GM21528 (cell line): Measurements from ENCODE around the gene ATP13A2.

Experiments
- ATAC-seq: cut with Tn5 transposase; IDR thresholded peaks from one replicate; pipeline ENCODE4 v1.9.1; 2021; ENCODE audit warnings: mild to moderate bottlenecking, moderate library complexity; ENCODE audit not compliant: unreplicated experiment, low FRiP score

The ATP13A2 gene

GRCh38 chr1:17011439-17012307, at the start of gene ATP13A2:
ATP13A2 (minus strand) TSS chr1:17011928; CDS start chr1:17011738, 190 bp downstream.
- ATAC-seq: peak; percentile 77

GRCh38 chr1:17061486-17061885, 49.8 kb upstream of the ATP13A2 start:
- ATAC-seq: no peak

GRCh38 chr1:17060306-17060749, 48.6 kb upstream of the ATP13A2 start:
- no peak for ATAC-seq

GRCh38 chr1:17059391-17060305, 47.9 kb upstream of the ATP13A2 start:
- peak; percentile 60 for ATAC-seq

GRCh38 chr1:17056551-17056950, 44.8 kb upstream of the ATP13A2 start:
- ATAC-seq: no peak

- ATAC-seq: no peak
Observed at GRCh38 chr1:17055801-17056200, 44.1 kb upstream of the ATP13A2 start.

- peak; percentile 95 for ATAC-seq
Observed at GRCh38 chr1:17053685-17054410, 42.1 kb upstream of the ATP13A2 start, which contains the start of gene SDHB. SDHB (minus strand) TSS chr1:17054032; CDS start chr1:17054019, 13 bp downstream.

- no peak for ATAC-seq
Observed at GRCh38 chr1:17053086-17053684, 41.5 kb upstream of the ATP13A2 start.

- no peak for ATAC-seq
Observed at GRCh38 chr1:17052641-17053040, 40.9 kb upstream of the ATP13A2 start.

- ATAC-seq: no peak
Observed at GRCh38 chr1:17052038-17052437, 40.3 kb upstream of the ATP13A2 start.

GRCh38 chr1:17047924-17048323, 36.2 kb upstream of the ATP13A2 start:
- no peak for ATAC-seq

- no peak for ATAC-seq
Observed at GRCh38 chr1:17046334-17046657, 34.6 kb upstream of the ATP13A2 start.

GRCh38 chr1:17045634-17046333, 34.1 kb upstream of the ATP13A2 start:
- no peak for ATAC-seq

GRCh38 chr1:17045150-17045549, 33.4 kb upstream of the ATP13A2 start:
- no peak for ATAC-seq

GRCh38 chr1:17043676-17044075, 31.9 kb upstream of the ATP13A2 start:
- no peak for ATAC-seq

- ATAC-seq: no peak
Observed at GRCh38 chr1:17040135-17040534, 28.4 kb upstream of the ATP13A2 start.

GRCh38 chr1:17039522-17039921, 27.8 kb upstream of the ATP13A2 start:
- ATAC-seq: no peak

GRCh38 chr1:17033481-17033880, 21.8 kb upstream of the ATP13A2 start:
- no peak for ATAC-seq

GRCh38 chr1:17032741-17033140, 21.0 kb upstream of the ATP13A2 start:
- ATAC-seq: no peak

GRCh38 chr1:17031436-17031835, 19.7 kb upstream of the ATP13A2 start:
- no peak for ATAC-seq
